Thoracic aorta (tissue), 2 donors: ENCODE measurements around the gene NPLOC4. TPM values are rescaled to one million over a fixed set of nuclear protein-coding genes. Genes with fewer than 3 reads are reported as not detected.
A peak's percentile ranks its signal among the peaks of the same experiment; 100 is the strongest.

Experiments
- ATAC-seq: fragments of 150-250 bp; one replicate; pipeline ENCODE4 v1.8.0; 2017; ENCODE audit warnings: low read depth; ENCODE audit not compliant: insufficient number of reproducible peaks, low FRiP score
- DNase-seq: peaks from one replicate; pipeline ENCODE4 v3.0.0-alpha.2; 2020; ENCODE audit warnings: low spot score
- H3K27ac ChIP-seq, 2 donors: fragments of 200-600 bp; sonication (generic); 1 replicate in 1 of 2; 2 replicates in 1 of 2; pipeline ENCODE4 v1.5.1; 2016; ENCODE audit warnings: mild to moderate bottlenecking in 2 of 2, moderate library complexity in 2 of 2
- H3K27me3 ChIP-seq: fragments of 200-600 bp; sonication (generic); replicated peaks from 2 replicates; pipeline ENCODE4 v1.6.0; 2016; ENCODE audit warnings: mild to moderate bottlenecking; ENCODE audit not compliant: insufficient read depth
- H3K36me3 ChIP-seq: fragments of 200-600 bp; sonication (generic); one replicate; pipeline ENCODE4 v1.5.1; 2016
- H3K4me1 ChIP-seq, 2 donors: fragments of 200-600 bp; sonication (generic); 1 replicate in 1 of 2; 2 replicates in 1 of 2; pipeline versions ENCODE4 v1.5.1 to v1.6.0; 2016; ENCODE audit warnings: low read depth in 2 of 2, mild to moderate bottlenecking in 1 of 2; ENCODE audit not compliant: control insufficient read depth in 1 of 2
- H3K4me3 ChIP-seq: fragments of 200-600 bp; sonication (generic); 2 replicates; pipeline ENCODE4 v1.5.1; 2016; ENCODE audit warnings: mild to moderate bottlenecking
- H3K9me3 ChIP-seq: fragments of 200-600 bp; sonication (generic); 2 replicates; pipeline ENCODE4 v1.5.1; 2016
- CTCF ChIP-seq: fragments of 200-600 bp; sonication (generic); IDR thresholded peaks from one replicate; pipeline ENCODE4 v1.5.1; 2019; ENCODE audit warnings: antibody characterized with exemption
- total RNA-seq, 2 donors: library from RNA; depleted of rRNA; stranded (reverse); fragments of >200 nt; gene quantifications; one replicate each; pipeline versions ENCODE4 v1.1.0 to v1.2.3, GENCODE V29; 2016

The NPLOC4 gene
- total RNA-seq, 2 donors from 2014 or later: 77.3 to 105 TPM

DNA sequence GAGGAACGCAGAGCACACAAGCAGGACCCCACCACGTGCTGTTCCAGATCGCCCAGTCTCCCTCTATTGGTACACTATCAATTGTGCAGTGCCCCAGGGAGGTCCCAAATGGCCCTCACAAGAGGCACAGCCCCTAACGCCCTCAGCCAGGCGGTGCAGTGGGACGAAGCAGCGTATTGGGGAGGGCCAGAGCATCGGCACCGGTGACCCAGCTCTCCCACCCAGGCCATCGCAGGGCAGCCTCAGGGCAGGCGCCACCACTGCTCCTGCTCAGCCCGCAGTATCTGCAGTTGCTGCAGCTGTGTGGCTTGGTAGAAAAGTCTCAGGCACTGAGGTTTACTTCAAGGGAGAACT lies 78.8 kb downstream of the NPLOC4 start:
- Histone ChIP-seq H3K4me1 (peaks cover 21 to 52% of the 10 kb centered on the region in 2 donors), H3K4me3 (no peak overlapping the region), H3K27me3 (no peaks in the 10 kb centered on the region), H3K9me3 (no peaks in the 10 kb centered on the region), H3K36me3 (peaks cover 44% of the 10 kb centered on the region), H3K27ac (no peak overlapping the region)
- ATAC-seq (no peak), DNase-seq (no peak)
- no peak for TF ChIP-seq CTCF

DNA sequence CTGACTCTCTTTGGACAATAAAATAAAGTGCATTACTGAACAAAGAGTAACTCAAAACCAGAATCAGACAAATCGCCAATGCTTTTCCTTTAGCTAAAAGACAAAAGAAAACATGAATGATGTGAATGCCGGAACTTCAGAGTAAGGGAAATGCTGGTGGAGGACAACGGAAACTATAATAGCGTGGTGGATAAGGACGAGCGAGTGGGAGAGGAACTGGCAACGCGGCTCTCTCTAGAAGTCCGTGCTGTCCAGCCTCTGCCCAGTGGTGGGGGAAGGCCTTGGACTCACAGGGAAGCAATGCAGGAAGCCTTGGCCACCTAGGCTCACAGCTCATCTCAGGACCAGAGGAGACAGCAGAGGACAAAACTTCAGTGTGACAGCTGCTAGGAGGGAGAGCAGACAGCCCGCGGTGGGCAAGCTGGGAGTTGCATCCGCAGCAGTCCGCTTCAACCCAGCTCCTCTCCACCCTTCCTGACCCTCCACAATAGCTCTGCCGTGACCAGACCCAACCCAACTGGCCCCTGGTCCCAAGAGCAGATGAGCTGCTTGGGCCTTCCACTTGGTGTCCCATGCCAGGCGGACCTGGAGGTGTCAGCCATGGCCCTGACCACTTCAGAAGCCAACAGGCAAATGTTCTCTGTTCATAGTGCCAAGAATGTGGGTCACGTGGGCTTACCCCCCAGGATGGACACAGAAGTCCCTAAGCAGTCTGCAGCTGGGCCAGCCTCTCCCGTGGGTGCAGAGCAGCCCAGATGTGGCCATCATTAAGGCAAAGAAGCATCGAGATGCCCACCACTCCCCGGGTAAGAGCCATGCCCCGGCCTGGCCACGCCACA lies 79.4 kb downstream of the NPLOC4 start:
- Histone ChIP-seq H3K27me3 (no peaks in the 10 kb centered on the region), H3K27ac (peak overlapping the region in 1 of 2 donors; percentile 55), H3K4me1 (peaks cover 21 to 46% of the 10 kb centered on the region in 2 donors), H3K9me3 (no peaks in the 10 kb centered on the region), H3K4me3 (no peak overlapping the region), H3K36me3 (peaks cover 38% of the 10 kb centered on the region)
- DNase-seq (no peak), ATAC-seq (no peak)
- no peak for TF ChIP-seq CTCF

GRCh38 chr17:81556863-81557262 lies 80.0 kb downstream of the NPLOC4 start:
- Histone ChIP-seq H3K4me3 (no peak overlapping the region), H3K27me3 (no peaks in the 10 kb centered on the region), H3K4me1 (peaks cover 21 to 40% of the 10 kb centered on the region in 2 donors), H3K9me3 (no peaks in the 10 kb centered on the region), H3K27ac (peak overlapping the region in 1 of 2 donors; percentile 55), H3K36me3 (peaks cover 37% of the 10 kb centered on the region)
- TF ChIP-seq CTCF: no peak
- ATAC-seq: no peak
- no peak for DNase-seq

DNA sequence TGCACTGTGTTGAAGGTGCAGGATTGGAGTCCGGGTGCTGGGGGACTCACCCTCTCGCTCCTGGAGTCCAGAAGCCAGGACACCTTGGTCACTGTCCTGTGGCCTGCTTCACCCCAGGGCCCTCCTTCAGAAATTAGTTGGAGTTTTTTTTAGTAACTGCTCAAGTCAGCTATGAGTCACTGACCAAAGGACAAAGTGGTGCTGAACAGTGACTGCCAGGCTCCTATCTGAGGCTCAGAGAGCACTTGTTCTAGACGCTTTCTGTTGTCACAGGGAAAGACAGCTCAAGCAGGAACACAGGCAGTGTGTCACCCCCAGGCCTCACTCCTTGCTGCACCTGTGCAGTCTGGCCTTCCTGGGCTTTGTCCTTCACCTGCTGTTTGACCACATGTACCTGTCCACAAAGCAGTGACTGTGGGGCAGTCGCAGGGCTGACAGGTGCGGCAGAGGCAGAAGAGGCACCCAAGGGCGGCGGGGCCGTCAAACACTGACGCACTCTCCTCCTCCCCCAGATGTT lies 80.7 kb downstream of the NPLOC4 start:
- Histone ChIP-seq H3K27me3 (no peaks in the 10 kb centered on the region), H3K36me3 (peaks cover 37% of the 10 kb centered on the region), H3K27ac (peak overlapping the region; percentile 55 to 59), H3K4me1 (peaks cover 25 to 45% of the 10 kb centered on the region in 2 donors), H3K9me3 (no peaks in the 10 kb centered on the region), H3K4me3 (no peak overlapping the region)
- TF ChIP-seq CTCF: no peak
- ATAC-seq (no peak), DNase-seq (no peak)

GRCh38 chr17:81553616-81554181 lies 83.2 kb downstream of the NPLOC4 start:
- DNase-seq (no peak), ATAC-seq (no peak)
- H3K36me3 ChIP-seq: peaks cover 24% of the 10 kb centered on the region

More at GRCh38 chr17:81553616-81554181, 83.2 kb downstream of the NPLOC4 start:
- peaks cover 28 to 49% of the 10 kb centered on the region in 2 donors for H3K4me1 ChIP-seq
- H3K4me3 ChIP-seq: peak overlapping the region; percentile 98
- no peak for TF ChIP-seq CTCF
- no peaks in the 10 kb centered on the region for H3K9me3 ChIP-seq
- peak overlapping the region; percentile 89 to 92 for H3K27ac ChIP-seq
- no peaks in the 10 kb centered on the region for H3K27me3 ChIP-seq
